SU-DHL-6 (cell line): Measurements from ENCODE around the gene INSIG1.

ENCODE experiments used
- EZH2phosphoT487 ChIP-seq: fragments of 200-600 bp; sonication (generic), shearing (Covaris generic); conservative IDR thresholded peaks from 2 replicates; pipeline ENCODE4 v1.6.1; 2018; ENCODE audit warnings: mild to moderate bottlenecking, antibody characterized with exemption, low read length, moderate library complexity, mixed read lengths
- TF ChIP-seq, protein P1 (sequence below): fragments of 200-600 bp; sonication (generic); IDR thresholded peaks from one replicate; pipeline ENCODE4 v1.5.1; 2017; ENCODE audit warnings: antibody characterized with exemption, mild to moderate bottlenecking, low read length, moderate library complexity; ENCODE audit not compliant: insufficient read depth, poor library complexity, severe bottlenecking

DNA sequence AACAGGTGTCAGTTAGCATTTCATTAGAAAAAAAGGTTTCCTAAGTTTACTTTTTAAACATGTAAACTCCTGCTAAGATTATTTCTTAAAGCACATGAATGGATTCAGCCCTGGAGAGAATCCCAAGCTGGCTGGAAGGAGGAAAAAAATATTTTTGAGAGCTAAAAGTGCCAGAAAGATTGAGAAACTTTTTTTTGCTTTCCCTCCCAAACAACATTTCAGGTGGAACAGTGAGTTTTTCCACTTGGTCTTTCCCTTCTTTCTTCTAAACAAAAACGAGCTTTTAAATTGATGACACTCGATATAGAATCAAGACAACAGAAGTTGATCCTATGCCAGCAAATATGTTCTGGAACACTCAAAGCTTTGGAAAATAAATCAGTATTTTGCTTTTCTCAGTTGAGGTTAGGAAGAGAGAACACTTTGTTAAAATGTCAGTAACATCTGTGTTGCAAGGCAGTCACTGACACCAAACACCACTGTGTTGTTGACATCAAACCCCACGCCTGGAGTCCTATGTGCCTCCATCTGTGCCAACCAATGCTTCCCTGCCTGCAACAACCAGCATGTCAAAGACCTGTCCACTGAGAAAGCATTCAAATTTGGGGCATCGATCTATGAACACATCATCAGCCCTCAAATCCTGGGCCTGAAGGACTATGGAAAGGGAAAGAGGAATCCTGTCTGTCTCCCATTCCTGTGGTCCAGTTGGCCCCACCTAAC lies 22.9 kb upstream of the INSIG1 start:
- TF ChIP-seq, protein P1, sequence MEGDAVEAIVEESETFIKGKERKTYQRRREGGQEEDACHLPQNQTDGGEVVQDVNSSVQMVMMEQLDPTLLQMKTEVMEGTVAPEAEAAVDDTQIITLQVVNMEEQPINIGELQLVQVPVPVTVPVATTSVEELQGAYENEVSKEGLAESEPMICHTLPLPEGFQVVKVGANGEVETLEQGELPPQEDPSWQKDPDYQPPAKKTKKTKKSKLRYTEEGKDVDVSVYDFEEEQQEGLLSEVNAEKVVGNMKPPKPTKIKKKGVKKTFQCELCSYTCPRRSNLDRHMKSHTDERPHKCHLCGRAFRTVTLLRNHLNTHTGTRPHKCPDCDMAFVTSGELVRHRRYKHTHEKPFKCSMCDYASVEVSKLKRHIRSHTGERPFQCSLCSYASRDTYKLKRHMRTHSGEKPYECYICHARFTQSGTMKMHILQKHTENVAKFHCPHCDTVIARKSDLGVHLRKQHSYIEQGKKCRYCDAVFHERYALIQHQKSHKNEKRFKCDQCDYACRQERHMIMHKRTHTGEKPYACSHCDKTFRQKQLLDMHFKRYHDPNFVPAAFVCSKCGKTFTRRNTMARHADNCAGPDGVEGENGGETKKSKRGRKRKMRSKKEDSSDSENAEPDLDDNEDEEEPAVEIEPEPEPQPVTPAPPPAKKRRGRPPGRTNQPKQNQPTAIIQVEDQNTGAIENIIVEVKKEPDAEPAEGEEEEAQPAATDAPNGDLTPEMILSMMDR = no peak
- no peak for TF ChIP-seq EZH2phosphoT487
